Measurements from ENCODE around the gene APBB1IP.
"Not testable (repeated sequence)": the region's sequence is repeated elsewhere in the genome, so short reads cannot be mapped to it uniquely, and the experiment has no call there.

Gene APBB1IP, protein sequence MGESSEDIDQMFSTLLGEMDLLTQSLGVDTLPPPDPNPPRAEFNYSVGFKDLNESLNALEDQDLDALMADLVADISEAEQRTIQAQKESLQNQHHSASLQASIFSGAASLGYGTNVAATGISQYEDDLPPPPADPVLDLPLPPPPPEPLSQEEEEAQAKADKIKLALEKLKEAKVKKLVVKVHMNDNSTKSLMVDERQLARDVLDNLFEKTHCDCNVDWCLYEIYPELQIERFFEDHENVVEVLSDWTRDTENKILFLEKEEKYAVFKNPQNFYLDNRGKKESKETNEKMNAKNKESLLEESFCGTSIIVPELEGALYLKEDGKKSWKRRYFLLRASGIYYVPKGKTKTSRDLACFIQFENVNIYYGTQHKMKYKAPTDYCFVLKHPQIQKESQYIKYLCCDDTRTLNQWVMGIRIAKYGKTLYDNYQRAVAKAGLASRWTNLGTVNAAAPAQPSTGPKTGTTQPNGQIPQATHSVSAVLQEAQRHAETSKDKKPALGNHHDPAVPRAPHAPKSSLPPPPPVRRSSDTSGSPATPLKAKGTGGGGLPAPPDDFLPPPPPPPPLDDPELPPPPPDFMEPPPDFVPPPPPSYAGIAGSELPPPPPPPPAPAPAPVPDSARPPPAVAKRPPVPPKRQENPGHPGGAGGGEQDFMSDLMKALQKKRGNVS

DNA sequence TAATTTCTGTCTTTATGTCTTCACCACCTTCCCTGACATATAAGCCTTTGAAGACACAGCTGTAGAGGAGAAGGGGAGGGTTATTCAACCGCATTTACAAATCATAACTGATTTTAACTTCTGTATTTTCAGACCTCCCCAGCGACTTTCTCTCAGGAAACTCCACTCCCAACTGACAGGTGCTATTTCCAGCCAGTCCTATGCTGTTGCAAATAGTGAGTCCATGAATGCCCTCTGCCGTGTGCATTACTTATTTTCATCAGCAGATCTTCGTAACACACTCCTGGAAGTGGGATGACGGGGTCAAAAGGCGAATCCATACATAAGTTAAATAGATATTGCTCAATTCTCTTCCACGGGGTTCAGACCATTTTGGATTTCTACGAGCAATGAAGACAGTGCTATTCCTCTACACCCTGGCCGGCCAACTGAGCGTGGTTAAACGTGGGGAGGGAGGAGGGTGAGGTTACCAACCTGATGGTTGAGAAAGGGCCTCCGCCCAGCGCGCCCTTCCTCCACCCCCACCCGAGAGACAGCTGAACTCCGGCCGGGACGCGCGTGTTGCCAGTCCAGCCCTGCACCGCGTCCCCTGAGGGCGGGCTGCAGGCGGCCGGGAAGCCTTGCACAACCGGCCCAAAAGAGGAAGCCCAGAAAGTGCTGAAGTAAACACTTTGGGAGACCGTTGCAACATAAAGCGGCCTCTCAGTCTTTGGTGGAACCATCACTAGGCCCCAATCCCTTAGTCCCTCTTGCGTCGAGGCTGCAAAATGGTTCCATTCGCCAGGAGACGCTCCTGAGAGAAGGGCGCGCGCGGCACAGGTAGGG, at the start of gene APBB1IP:
APBB1IP (plus strand) TSS at position 705 of the 825 bp plus-strand sequence. CDS start 53,986 bp downstream, outside the sequence.
- peak; percentile 26 to 42 for DNase-seq

DNA sequence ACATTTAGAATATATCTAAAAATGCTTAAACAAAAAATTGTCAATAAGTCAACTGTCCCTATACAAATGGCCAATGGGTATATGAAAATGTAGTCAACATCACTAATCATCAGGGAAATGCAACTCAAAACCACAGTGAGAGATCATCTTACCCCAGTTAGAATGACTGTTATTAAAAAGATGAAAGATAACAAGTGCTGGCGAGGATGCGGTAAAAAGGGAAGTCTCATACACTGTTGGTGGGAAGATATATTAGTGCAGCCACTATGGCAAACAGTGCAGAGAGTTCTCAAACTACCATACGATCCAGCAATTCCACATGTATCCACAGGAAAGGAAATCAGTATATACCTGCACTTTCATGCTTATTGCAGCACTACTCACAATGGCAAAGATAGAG, 48.6 kb upstream of the APBB1IP start:
- DNase-seq = no peak

DNA sequence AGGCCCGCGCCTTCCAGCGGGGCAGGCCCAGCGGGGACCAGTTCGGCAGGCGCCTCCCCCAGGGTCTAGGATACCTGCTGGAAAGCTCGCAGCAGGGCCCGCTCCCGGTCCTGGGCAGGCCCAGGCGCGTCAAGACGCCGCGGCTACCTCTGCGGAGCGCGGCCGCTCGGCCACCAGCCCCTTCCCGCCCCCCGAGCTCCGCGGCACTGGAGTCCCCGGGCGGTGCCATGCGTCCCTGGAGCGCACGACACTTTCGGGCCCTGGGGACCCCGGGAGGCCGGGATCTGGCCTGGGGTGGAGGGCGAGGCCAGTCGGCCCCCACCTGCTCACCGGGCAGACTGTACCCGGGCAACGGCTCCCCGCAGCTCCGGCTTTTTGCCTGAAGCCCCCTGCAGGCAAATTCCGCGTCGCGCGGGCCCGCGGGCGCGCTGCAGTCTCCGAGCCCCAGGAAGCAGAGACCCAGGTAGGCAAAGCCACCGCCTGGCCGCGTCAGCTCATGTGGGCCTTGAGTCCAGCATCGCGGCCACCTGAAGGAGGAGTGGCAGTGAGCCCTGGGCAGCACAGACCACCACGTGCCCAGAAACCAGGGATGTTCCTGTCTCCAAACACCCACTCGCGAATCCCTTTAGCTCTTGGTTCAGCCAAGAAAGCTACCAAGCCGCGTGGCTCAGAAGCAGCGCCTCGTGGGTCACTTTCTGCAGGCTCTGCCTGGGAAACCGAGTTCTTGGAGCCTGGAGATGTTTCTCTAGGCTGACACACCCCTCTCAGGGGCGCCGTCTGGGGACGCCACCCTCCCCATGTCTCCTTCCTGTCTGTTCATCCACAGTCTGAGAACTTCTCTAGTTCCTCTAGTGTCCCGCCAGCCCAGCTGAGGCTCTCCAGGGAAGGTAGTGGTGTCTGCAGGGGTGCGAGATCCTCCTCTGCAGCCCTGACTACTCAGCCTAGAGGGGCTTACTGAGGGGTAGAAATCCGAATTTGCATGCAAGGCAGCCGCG, 46.1 kb upstream of the APBB1IP start:
- peak; percentile 2 to 3 for DNase-seq

DNA sequence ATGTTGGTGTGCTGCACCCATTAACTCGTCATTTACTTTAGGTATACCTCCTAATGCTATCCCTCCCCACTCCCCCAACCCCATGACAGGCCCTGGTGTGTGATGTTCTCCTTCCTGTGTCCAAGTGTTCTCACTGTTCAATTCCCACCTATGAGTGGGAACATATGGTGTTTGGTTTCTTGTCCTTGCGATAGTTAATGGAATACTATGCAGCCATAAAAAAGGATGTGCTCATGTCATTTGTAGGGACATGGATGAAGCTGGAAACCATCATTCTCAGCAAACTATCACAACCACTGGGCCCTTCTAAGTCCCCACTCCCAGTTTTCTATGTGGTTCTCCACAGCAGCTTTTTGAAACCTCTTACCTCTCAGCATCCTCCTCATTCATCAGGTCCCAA, 39.8 kb upstream of the APBB1IP start:
- DNase-seq = not testable (repeated sequence)

DNA sequence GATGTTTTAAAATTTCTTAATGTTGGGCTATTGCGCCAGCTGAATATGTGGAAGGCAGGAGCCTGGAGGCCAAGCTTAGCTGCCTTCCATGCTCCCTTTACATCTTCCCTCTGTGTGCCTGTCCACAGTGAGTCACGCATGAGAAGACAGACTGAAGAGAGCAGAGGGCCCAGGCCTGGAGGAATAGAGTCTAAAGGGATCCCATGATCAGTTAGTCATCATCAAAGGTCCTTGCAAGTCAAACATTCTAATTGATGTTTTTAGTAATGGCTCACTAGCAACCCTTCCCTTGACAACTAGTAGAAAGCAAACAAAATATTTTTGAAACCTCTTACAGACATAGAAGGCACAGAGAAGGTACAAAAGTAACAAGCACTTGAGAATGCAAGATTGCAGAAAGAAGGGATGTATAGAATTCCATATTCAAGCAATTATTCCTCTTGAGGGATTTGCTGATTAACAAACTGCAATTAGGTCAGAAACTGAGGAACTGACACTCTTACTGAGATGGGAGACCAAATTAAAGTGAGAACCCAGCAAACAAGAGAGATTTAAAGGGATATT, 30.7 kb upstream of the APBB1IP start:
- no peak for DNase-seq

DNA sequence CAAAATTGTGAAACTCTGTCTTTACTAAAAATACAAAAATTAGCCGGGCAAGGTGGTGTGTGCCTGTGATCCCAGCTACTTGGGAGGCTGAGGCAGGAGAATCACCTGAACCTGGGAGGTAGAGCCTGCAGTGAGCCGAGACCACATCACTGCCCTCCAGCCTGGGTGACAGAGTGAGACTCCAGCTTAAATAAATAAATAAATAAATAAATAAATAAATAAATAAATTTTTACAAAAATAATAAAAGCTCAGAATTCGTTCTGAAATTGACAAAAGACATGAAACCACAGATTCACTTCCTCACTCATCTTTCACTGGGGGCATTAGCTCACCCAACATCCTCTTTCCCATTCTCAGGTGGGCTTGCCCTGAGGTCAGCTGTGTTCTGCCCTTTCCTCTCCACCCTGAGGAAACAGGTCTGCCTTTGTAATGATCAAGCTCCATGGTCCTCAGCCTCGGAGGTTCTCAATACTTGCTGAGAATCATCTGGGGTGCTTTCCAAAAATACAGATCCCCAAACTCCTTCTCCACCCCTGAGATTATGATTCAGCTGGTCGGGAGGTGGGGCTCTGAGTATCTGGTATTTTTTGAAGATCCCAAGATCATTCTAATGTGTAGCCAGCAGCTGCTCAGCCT, 29.2 kb upstream of the APBB1IP start:
- DNase-seq = no peak

DNA sequence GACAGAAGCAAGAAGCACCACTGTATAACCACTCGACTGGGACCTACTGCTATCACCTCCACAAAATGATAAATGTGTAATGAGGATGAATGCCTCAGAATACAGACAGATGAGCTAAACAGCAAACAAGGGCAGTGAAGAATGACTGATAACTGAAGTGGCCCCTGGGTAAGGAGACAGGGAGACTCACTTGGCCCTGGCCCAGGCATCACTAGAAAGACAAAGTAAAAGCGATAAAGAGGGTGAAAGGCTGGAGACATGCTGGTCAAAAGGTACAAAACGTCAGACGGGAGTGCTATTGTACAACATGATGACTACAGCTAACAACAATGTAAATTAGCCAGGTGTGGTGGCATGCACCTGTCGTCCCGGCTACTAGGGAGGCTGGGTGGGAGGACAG, 27.8 kb upstream of the APBB1IP start:
- no peak for DNase-seq

DNA sequence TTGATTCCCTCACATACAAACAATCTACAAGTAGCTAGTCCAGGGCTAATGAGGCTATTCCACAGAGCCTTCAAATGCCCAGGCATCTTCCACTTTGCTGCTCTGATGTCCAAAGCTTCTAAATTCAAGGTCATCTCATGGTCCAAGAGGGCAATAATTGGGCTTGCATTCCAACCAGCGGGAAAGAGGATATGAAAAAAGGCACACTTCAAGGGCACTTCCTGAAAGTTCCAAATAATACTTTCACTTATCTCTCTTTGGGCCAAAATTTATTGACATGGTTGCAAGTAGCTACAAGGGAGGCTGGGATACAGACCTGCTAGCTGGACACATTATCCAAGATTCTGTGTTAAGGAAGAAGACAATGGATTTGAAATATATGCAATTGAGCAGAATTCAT, 25.2 kb upstream of the APBB1IP start:
- no peak for DNase-seq

DNA sequence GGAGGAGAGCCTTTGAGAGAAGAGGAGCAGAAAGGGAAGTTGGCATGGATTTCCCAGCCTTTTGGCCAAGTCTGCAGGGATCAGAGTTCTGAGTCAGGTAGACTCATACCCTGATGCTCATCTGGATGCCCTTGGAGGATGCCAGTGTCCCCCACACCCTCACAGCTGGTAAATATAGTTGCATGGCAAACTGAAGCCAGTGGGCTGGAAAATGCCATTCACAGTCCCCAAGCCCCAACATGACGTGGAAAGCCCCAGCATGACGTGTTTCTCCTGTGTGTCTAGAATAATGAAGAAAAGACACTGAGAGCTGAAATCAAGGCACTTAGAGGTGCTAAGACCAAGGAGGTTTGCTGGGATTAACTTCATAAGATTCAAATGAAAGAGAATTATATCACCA, 24.8 kb upstream of the APBB1IP start:
- DNase-seq = no peak

DNA sequence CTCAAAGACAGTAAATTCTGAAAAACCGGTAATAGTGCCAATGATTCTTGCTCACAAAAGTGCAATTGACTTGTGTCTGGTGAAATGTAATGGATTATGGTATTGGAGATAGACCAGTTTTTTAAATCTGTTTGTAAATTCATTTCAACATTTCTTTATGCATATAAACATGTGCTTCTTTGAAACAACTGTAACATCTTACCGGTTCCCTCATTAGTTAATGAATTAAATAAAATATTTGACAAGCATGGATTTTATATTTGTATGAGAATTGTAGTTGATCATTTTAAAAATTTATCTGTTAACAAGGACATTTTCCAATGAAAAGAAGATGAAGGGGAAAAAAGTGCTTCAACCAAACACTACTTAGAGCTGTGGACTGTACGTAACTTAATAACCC, 21.0 kb upstream of the APBB1IP start:
- no peak for DNase-seq

DNA sequence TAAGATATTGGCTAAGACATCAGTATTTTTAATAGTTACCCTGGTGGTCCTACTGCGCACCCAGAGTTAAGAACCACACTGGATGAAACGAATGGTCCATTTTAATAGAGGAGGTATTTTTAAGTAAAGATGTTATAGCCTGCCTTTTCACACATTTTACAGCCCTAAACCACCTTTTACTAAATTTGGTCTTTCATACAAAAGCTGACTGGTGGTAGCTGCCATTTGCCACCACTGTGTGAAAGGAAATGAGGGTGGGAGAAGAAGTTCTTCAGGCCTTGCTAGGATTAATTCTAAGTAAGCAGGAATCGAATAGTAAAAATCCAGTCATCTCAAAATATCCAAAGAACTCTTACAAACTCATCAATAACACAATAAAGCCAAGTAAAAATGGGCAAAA, 15.2 kb upstream of the APBB1IP start:
- no peak for DNase-seq

DNA sequence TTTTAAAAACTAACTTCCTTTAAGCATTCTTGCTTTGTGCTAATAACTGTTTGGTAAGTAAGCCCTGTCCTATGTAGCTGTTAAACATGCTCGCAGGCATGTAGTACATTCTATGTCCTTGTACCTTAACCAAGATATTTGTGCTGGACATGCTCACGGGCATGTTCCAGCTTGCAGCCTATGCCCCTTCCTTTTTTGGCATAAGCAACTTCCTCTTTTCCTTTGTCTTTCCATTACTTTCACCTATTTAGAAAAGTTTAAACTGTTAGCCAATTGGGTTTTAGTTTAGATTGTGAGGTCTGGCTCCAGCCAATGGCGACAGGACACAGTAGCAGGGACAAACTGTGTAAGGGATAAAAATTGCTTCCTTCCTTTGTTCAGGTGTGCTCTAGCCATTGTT, 14.4 kb upstream of the APBB1IP start:
- DNase-seq = no peak

DNA sequence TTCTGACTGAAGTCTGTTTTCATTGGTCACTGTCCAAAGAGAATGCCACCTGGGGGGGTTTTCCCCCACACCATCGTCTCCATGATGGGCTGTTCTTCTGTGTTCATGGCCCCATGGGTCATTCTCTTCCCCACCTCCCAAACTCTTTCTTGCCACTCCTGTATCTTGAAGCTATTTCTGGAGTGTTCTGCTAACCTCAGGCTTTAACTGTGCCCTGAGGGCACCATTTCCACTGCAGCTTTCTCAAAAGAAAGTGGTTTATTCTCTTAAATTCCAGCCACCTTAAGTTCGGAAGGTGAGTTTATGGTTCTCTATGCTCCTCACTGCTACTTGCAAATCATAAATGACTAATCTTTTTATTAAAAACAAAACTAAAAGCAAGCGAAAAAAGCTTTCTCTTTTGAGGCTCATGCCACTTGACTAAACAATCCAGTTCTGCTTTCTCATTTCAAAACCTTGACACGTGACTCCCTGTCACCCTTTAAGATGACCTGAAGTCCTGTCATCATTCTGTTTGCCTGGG, 7.4 kb upstream of the APBB1IP start:
- DNase-seq = no peak

DNA sequence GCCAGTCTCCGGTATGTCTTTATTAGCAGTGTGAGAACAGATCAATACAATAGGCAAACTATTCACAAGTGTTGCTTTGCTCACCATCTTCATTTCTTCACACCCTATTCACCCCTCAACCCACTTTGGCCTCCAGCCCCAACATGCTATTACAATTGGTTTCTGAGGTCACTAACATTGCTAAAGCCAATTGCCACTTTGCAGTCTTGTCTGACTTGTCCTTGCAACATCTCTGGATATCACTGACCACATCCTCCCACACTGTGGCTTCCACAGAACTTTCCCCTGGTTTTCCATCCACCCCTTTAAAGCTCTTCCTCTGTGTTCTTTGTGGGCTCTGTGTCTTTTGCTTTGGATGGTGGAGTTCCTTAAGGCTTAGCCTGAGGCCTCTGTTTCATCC, 5.2 kb upstream of the APBB1IP start:
- no peak for DNase-seq

DNA sequence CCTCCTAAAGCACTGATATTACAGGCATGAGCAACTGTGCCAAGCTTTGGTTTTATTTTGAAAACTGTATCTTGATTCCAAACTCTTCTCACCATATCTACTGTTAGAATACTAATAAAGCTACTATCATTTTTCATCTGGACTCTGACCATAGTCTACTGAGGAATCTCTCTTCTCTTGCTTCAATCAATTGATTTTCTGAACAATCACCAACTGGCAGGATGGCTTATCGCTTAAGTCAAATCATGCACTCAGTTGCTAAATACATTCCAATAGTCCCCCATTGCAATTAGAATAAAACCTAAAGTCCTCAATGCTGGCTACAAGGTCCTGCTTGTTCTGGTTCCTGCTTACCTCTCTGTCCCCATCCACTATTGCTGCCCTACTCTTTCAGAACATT, 2.3 kb upstream of the APBB1IP start:
- no peak for DNase-seq

DNA sequence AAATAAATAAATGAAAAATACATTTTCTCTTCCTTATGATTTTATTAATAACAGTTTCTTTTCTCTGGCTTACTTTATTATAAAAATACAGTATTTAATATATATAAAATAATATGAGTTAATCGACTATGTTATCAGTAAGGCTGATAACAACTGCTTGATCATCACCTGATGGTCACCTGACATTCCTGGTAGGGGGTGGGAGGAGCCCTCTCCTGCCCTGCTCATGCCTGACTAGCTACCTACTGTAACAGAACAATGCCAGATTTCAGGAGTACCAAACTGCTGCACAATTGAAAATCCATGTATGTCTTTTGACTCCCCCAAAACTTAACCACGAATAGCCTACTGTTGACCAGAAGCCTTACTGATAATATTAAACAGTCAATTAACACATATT, 1.3 kb upstream of the APBB1IP start:
- DNase-seq = no peak

DNA sequence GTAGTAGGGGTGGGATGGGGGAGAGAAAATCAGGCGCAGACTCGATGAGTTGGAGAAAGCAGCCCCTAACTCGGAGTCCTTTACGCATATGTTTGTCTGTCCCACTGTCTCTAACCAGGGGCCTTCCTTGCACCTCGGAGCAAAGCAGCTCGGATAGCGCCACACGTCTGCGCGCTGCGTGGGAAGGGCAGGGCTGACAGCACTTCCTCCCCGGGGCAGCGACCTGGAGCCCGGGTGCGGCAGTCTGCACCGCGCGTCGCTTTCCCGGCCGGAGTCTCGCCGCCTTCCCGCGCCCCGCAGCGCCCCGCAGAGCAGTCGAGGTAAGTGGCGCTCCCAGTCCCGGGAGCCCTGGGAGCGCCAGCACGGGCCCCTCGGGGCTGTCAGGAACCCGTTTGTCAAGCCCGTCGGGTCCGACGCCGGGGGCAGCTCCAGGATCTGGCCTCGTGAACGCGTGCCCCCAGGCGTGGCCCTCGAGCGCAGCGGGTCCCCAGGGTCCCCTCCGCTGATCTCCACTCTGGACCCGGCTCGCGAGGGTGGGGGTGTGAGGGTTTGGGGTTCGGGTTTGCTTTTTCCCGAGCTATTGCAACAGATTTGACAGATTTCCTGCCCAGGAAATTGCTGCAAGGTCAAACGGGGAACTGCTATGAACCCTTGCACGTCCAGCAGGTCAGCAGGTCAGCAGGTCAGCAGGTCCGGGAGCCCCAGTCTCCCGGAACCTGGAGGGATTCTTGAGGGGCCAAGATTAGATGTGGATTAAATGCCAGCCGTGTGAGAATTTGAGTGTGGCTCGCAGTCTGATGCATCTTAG, 597 bp downstream of the APBB1IP start:
- peak; percentile 75 to 79 for DNase-seq

DNA sequence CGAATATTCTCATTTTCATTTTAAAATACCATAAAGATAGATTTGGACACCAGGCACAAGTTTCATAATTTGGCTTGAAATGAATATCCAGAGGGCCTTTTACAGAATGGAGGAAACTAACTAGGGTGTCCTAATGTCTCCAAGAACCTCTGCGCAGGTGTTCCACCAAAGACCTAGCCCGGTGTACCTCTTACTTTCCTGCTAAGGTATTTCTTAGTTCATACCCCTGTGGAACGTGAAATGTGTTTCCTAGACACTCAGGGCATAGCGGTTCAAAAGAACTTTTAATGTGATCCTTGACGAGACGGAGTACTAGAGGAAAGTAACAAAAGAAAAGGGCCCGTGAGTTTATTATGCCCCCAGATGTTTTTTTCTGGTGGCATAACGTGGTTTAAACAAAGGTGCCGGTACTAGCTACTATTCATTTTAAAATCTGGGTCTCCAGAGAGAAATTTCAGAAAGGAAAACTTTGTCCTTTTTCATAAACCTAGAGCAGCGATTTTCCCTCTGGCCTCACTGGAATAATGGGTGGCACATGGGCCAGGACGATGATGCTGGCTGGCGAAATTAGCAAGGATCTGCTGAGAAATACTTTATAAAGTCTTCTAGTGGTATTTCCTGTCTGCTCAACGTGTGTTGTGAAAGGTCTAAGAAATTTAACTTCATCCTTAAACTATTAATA, 1.4 kb downstream of the APBB1IP start:
- no peak for DNase-seq

DNA sequence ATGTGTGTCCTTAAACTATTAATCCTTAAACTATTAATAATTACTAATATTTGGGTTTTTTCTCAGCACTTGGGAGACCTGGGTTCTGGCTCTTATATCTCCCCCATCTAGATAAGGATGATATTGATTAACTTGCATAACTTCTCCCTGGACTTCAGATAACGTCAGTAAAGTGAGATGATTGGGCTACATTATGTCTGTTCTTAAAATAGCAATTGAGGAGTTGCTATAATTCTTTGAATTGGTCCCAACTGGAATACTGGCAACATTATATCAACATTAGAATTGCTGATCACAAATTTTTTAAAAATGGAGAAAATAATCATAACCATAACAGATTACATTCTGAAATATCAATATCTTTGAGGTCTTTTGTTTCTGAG, 1.9 kb downstream of the APBB1IP start:
- no peak for DNase-seq

All from activated CD4-positive, alpha-beta T cell treated with anti-CD3 and anti-CD28 coated beads for 4 hours (primary cell).